ENCODE results near the gene PCDH10.

DNA sequence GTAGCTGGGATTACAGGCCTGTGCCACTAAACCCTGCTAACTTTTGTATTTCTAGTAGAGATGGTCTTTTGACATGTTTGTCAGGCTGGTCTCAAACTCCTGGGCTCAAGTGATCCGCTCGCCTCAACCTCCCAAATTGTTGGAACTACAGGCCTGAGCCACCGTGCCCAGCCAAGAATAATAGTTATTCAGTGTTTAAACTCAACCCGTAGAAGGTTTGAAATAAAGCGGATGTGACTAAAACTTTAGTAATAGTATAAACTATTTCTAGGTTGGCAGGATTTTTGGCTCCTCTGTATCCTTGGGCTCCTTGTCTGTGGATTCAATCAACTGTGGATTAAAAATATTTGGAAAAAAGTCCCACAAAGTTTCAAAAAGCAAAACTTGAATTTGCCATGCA is 37.8 kb downstream of the PCDH10 start:
- no peak for TF ChIP-seq EP300 (IDR thresholded peaks at IDR 0.05; ENCODE audit: borderline replicate concordance)
- TF ChIP-seq USF1 (IDR thresholded peaks at IDR 0.05) = no peak
- TF ChIP-seq CREB1 (IDR thresholded peaks at IDR 0.05; ENCODE audit: low read depth) = no peak
- TF ChIP-seq, protein P1, sequence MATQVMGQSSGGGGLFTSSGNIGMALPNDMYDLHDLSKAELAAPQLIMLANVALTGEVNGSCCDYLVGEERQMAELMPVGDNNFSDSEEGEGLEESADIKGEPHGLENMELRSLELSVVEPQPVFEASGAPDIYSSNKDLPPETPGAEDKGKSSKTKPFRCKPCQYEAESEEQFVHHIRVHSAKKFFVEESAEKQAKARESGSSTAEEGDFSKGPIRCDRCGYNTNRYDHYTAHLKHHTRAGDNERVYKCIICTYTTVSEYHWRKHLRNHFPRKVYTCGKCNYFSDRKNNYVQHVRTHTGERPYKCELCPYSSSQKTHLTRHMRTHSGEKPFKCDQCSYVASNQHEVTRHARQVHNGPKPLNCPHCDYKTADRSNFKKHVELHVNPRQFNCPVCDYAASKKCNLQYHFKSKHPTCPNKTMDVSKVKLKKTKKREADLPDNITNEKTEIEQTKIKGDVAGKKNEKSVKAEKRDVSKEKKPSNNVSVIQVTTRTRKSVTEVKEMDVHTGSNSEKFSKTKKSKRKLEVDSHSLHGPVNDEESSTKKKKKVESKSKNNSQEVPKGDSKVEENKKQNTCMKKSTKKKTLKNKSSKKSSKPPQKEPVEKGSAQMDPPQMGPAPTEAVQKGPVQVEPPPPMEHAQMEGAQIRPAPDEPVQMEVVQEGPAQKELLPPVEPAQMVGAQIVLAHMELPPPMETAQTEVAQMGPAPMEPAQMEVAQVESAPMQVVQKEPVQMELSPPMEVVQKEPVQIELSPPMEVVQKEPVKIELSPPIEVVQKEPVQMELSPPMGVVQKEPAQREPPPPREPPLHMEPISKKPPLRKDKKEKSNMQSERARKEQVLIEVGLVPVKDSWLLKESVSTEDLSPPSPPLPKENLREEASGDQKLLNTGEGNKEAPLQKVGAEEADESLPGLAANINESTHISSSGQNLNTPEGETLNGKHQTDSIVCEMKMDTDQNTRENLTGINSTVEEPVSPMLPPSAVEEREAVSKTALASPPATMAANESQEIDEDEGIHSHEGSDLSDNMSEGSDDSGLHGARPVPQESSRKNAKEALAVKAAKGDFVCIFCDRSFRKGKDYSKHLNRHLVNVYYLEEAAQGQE (IDR thresholded peaks at IDR 0.05; ENCODE audit: low read depth) = no peak

Measured in Ishikawa (cell line).